WI38 (cell line): ENCODE measurements around the gene HSPBP1.

ENCODE experiments used
- H3K4me3 ChIP-seq: 2 replicates; pipeline ENCODE4 v1.5.1; 2011; ENCODE audit warnings: low read depth, mild to moderate bottlenecking, control low read depth, low read length
- CTCF ChIP-seq: IDR thresholded peaks from 2 replicates; pipeline ENCODE4 v1.5.1; 2012; ENCODE audit warnings: low read depth, mild to moderate bottlenecking, control low read depth, low read length

Gene HSPBP1

GRCh38 chr19:55247621-55248099 lies 32.2 kb downstream of the HSPBP1 start:
- H3K4me3 ChIP-seq: no peak overlapping the region
- TF ChIP-seq CTCF: no peak

GRCh38 chr19:55246462-55247451 lies 33.2 kb downstream of the HSPBP1 start:
- no peak for TF ChIP-seq CTCF
- no peak overlapping the region for H3K4me3 ChIP-seq

GRCh38 chr19:55245236-55245904 lies 34.5 kb downstream of the HSPBP1 start:
- TF ChIP-seq CTCF: no peak
- no peak overlapping the region for H3K4me3 ChIP-seq

GRCh38 chr19:55244004-55244680 lies 35.8 kb downstream of the HSPBP1 start:
- TF ChIP-seq CTCF: no peak
- H3K4me3 ChIP-seq: no peak overlapping the region

- no peak overlapping the region for H3K4me3 ChIP-seq
- no peak for TF ChIP-seq CTCF
Measured at GRCh38 chr19:55242517-55242916, 37.4 kb downstream of the HSPBP1 start.

- no peak overlapping the region for H3K4me3 ChIP-seq
- no peak for TF ChIP-seq CTCF
Measured at GRCh38 chr19:55241935-55242464, 37.9 kb downstream of the HSPBP1 start.
